HepG2 (cell line): ENCODE measurements around the gene DSC2. TPM values are rescaled to one million over a fixed set of nuclear protein-coding genes. Genes with fewer than 3 reads are reported as not detected.

Experiments used
- AHR ChIP-seq: IDR thresholded peaks from 2 replicates; pipeline ENCODE4 v1.6.1; 2018; ENCODE audit warnings: missing genetic modification reagents, missing compliant biosample characterization
- FLYWCH1 ChIP-seq: sonication (generic); formaldehyde crosslinking; IDR thresholded peaks from 2 replicates; pipeline ENCODE4 v1.8.1; 2023; ENCODE audit warnings: mild to moderate bottlenecking, missing genetic modification reagents
- GTF2F1 ChIP-seq: fragments of 150-350 bp; IDR thresholded peaks from 2 replicates; pipeline ENCODE4 v1.6.1; 2014; ENCODE audit warnings: low read length
- GZF1 ChIP-seq: sonication (generic); formaldehyde crosslinking; IDR thresholded peaks from 2 replicates; pipeline ENCODE4 v1.5.1; 2020; ENCODE audit warnings: mild to moderate bottlenecking, missing genetic modification reagents
- KDM5A ChIP-seq: fragments of 200-600 bp; sonication (generic); IDR thresholded peaks from 2 replicates; pipeline ENCODE4 v1.7.0; 2018; ENCODE audit warnings: antibody characterized with exemption, mild to moderate bottlenecking, low read length, borderline replicate concordance
- MBD4 ChIP-seq: IDR thresholded peaks from 2 replicates; pipeline ENCODE4 v1.6.1; 2012; ENCODE audit warnings: low read length, inconsistent platforms, borderline replicate concordance
- SAP130 ChIP-seq: IDR thresholded peaks from 2 replicates; pipeline ENCODE4 v1.6.1; 2016; ENCODE audit warnings: low read depth
- SIX4 ChIP-seq: sonication (generic); formaldehyde crosslinking; IDR thresholded peaks from 2 replicates; pipeline ENCODE4 v1.4.0; 2020; ENCODE audit warnings: missing genetic modification reagents
- TBL1XR1 ChIP-seq: fragments of 150-350 bp; IDR thresholded peaks from 2 replicates; pipeline ENCODE4 v1.6.1; 2014; ENCODE audit warnings: borderline replicate concordance, low read length; ENCODE audit not compliant: partially characterized antibody
- U2AF1 ChIP-seq: fragments of 200-400 bp; formaldehyde crosslinking; optimal IDR thresholded peaks from 2 replicates; pipeline ENCODE3; 2017; ENCODE audit warnings: mild to moderate bottlenecking, low read depth, low read length
- ZBTB3 ChIP-seq: sonication (generic); formaldehyde crosslinking; IDR thresholded peaks from 2 replicates; pipeline ENCODE4 v1.4.0; 2020; ENCODE audit warnings: low read depth, mild to moderate bottlenecking, moderate library complexity, missing genetic modification reagents, borderline replicate concordance
- ZKSCAN5 ChIP-seq: sonication (generic); formaldehyde crosslinking; IDR thresholded peaks from 2 replicates; pipeline ENCODE4 v1.5.1; 2020; ENCODE audit warnings: mild to moderate bottlenecking, missing genetic modification reagents
- ZKSCAN8 ChIP-seq: IDR thresholded peaks from 2 replicates; pipeline ENCODE4 v1.6.1; 2016; ENCODE audit warnings: borderline replicate concordance, missing genetic modification reagents, missing compliant biosample characterization
- ZNF138 ChIP-seq: sonication (generic); formaldehyde crosslinking; IDR thresholded peaks from 2 replicates; pipeline ENCODE4 v1.5.0; 2020; ENCODE audit warnings: mild to moderate bottlenecking, low read depth, missing genetic modification reagents
- ZNF232 ChIP-seq: sonication (generic); formaldehyde crosslinking; IDR thresholded peaks from 2 replicates; pipeline ENCODE4 v1.4.0; 2020; ENCODE audit warnings: missing genetic modification reagents, borderline replicate concordance
- ZNF367 ChIP-seq: sonication (generic); formaldehyde crosslinking; IDR thresholded peaks from 2 replicates; pipeline ENCODE4 v1.4.0; 2020; ENCODE audit warnings: missing genetic modification reagents, borderline replicate concordance
- ZNF512 ChIP-seq: sonication (generic); formaldehyde crosslinking; IDR thresholded peaks from 2 replicates; pipeline ENCODE4 v1.4.0; 2020; ENCODE audit warnings: mild to moderate bottlenecking, missing genetic modification reagents
- ZSCAN9 ChIP-seq: IDR thresholded peaks from 2 replicates; pipeline ENCODE4 v1.6.1; 2016; ENCODE audit warnings: borderline replicate concordance
- polyA plus RNA-seq, 8 experiments: library from polyadenylated mRNA; depleted of rRNA in 3 of 8; stranded (reverse) in 7 of 8; unstranded in 1 of 8; fragments of >200 nt; fragmentation: Illumina TruSeq in 4 of 8; extraction: Trizol in 4 of 8; gene quantifications; 2 replicates each; pipeline versions ENCODE4 v1.2.1 to v1.2.3, GENCODE V29; 2011 to 2016; ENCODE audit warnings: low read depth in 4 of 8, missing spikeins in 1 of 8, mixed read lengths in 1 of 8; ENCODE audit not compliant: insufficient read depth in 1 of 8
- total RNA-seq, 5 experiments: library from RNA; depleted of rRNA; stranded (reverse); fragments of >200 nt; fragmentation: Illumina TruSeq; extraction: Trizol; gene quantifications; 2 replicates each; pipeline ENCODE4 v1.2.3, GENCODE V29; 2016; ENCODE audit warnings: low read depth in 1 of 5
- TF ChIP-seq, protein P1 (sequence below): sonication (generic); formaldehyde crosslinking; IDR thresholded peaks from 2 replicates; pipeline ENCODE4 v1.5.0; 2020; ENCODE audit warnings: mild to moderate bottlenecking, missing genetic modification reagents, borderline replicate concordance
- TF ChIP-seq, protein P2 (sequence below): sonication (generic); formaldehyde crosslinking; IDR thresholded peaks from 2 replicates; pipeline ENCODE4 v1.8.0; 2022; ENCODE audit warnings: mild to moderate bottlenecking, missing genetic modification reagents, moderate library complexity

The DSC2 gene
- total and polyA plus RNA-seq, 2 of the 13 experiments (the other 11 are each of a cell fraction or from before 2014, with no cell fraction given), result 7.2 to 24.9 TPM

GRCh38 chr18:31101183-31102024 is 817 bp downstream of the DSC2 start (continued):
- TF ChIP-seq GTF2F1, result no peak
- no peak for TF ChIP-seq ZKSCAN5 (CRISPR knock-in tag)
- no peak for TF ChIP-seq ZNF512
- no peak for TF ChIP-seq U2AF1
- TF ChIP-seq ZNF367 (CRISPR knock-in tag), result no peak
- no peak for TF ChIP-seq KDM5A
- TF ChIP-seq AHR (CRISPR knock-in tag), result no peak
- TF ChIP-seq ZNF138, result no peak
- TF ChIP-seq MBD4, result no peak
- TF ChIP-seq ZKSCAN8 (CRISPR knock-in tag), result no peak
- TF ChIP-seq ZBTB3, result no peak
- no peak for TF ChIP-seq TBL1XR1
- TF ChIP-seq ZSCAN9 (CRISPR knock-in tag), result no peak; the same call in 1 of the 2 replicates
- TF ChIP-seq SIX4 (CRISPR knock-in tag), result no peak
- TF ChIP-seq, protein P1, sequence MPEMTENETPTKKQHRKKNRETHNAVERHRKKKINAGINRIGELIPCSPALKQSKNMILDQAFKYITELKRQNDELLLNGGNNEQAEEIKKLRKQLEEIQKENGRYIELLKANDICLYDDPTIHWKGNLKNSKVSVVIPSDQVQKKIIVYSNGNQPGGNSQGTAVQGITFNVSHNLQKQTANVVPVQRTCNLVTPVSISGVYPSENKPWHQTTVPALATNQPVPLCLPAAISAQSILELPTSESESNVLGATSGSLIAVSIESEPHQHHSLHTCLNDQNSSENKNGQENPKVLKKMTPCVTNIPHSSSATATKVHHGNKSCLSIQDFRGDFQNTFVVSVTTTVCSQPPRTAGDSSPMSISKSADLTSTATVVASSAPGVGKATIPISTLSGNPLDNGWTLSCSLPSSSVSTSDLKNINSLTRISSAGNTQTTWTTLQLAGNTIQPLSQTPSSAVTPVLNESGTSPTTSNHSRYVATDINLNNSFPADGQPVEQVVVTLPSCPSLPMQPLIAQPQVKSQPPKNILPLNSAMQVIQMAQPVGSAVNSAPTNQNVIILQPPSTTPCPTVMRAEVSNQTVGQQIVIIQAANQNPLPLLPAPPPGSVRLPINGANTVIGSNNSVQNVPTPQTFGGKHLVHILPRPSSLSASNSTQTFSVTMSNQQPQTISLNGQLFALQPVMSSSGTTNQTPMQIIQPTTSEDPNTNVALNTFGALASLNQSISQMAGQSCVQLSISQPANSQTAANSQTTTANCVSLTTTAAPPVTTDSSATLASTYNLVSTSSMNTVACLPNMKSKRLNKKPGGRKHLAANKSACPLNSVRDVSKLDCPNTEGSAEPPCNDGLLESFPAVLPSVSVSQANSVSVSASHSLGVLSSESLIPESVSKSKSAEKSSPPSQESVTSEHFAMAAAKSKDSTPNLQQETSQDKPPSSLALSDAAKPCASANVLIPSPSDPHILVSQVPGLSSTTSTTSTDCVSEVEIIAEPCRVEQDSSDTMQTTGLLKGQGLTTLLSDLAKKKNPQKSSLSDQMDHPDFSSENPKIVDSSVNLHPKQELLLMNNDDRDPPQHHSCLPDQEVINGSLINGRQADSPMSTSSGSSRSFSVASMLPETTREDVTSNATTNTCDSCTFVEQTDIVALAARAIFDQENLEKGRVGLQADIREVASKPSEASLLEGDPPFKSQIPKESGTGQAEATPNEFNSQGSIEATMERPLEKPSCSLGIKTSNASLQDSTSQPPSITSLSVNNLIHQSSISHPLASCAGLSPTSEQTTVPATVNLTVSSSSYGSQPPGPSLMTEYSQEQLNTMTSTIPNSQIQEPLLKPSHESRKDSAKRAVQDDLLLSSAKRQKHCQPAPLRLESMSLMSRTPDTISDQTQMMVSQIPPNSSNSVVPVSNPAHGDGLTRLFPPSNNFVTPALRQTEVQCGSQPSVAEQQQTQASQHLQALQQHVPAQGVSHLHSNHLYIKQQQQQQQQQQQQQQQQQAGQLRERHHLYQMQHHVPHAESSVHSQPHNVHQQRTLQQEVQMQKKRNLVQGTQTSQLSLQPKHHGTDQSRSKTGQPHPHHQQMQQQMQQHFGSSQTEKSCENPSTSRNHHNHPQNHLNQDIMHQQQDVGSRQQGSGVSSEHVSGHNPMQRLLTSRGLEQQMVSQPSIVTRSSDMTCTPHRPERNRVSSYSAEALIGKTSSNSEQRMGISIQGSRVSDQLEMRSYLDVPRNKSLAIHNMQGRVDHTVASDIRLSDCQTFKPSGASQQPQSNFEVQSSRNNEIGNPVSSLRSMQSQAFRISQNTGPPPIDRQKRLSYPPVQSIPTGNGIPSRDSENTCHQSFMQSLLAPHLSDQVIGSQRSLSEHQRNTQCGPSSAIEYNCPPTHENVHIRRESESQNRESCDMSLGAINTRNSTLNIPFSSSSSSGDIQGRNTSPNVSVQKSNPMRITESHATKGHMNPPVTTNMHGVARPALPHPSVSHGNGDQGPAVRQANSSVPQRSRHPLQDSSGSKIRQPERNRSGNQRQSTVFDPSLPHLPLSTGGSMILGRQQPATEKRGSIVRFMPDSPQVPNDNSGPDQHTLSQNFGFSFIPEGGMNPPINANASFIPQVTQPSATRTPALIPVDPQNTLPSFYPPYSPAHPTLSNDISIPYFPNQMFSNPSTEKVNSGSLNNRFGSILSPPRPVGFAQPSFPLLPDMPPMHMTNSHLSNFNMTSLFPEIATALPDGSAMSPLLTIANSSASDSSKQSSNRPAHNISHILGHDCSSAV (CRISPR knock-in tag), result no peak
- TF ChIP-seq FLYWCH1 (CRISPR knock-in tag), result no peak
- TF ChIP-seq ZNF232 (CRISPR knock-in tag), result no peak
- peak; percentile 32 for TF ChIP-seq SAP130 (CRISPR knock-in tag)
- TF ChIP-seq GZF1, result no peak
- TF ChIP-seq, protein P2, sequence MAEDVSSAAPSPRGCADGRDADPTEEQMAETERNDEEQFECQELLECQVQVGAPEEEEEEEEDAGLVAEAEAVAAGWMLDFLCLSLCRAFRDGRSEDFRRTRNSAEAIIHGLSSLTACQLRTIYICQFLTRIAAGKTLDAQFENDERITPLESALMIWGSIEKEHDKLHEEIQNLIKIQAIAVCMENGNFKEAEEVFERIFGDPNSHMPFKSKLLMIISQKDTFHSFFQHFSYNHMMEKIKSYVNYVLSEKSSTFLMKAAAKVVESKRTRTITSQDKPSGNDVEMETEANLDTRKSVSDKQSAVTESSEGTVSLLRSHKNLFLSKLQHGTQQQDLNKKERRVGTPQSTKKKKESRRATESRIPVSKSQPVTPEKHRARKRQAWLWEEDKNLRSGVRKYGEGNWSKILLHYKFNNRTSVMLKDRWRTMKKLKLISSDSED, result no peak
